Prostate gland (tissue), 2 donors: ENCODE measurements around the gene SLAMF7. TPM values are rescaled to one million over a fixed set of nuclear protein-coding genes. Genes with fewer than 3 reads are reported as not detected.

Experiments used
- DNase-seq: peaks from one replicate; pipeline ENCODE4 v3.0.0-alpha.2; 2019; ENCODE audit warnings: low spot score
- H3K27ac ChIP-seq, 2 donors: fragments of 200-600 bp; sonication (generic); 2 replicates each; pipeline ENCODE4 v1.5.1; 2017 to 2019
- H3K27me3 ChIP-seq: fragments of 200-600 bp; sonication (generic); replicated peaks from 2 replicates; pipeline ENCODE4 v1.5.1; 2019; ENCODE audit not compliant: insufficient read depth
- H3K36me3 ChIP-seq, 2 donors: fragments of 200-600 bp; sonication (generic); 1 replicate in 1 of 2; 2 replicates in 1 of 2; pipeline versions ENCODE4 v1.5.1 to v1.8.1; 2017 to 2019
- H3K4me1 ChIP-seq: fragments of 200-600 bp; sonication (generic); replicated peaks from 2 replicates; pipeline ENCODE4 v1.5.1; 2019
- H3K4me3 ChIP-seq, 2 donors: fragments of 200-600 bp; sonication (generic); 2 replicates each; pipeline ENCODE4 v1.5.1; 2017 to 2019
- H3K9me3 ChIP-seq: fragments of 200-600 bp; sonication (generic); 2 replicates; pipeline ENCODE4 v1.5.1; 2017
- POLR2A ChIP-seq: fragments of 450-650 bp; IDR thresholded peaks from one replicate; pipeline ENCODE4 v1.6.1; 2016; ENCODE audit warnings: antibody characterized with exemption, mild to moderate bottlenecking
- POLR2AphosphoS5 ChIP-seq: sonication (generic); formaldehyde crosslinking; IDR thresholded peaks from one replicate; pipeline ENCODE4 v1.6.1; 2017; ENCODE audit warnings: antibody characterized with exemption
- WGBS: methylation state at CpG from one replicate; pipeline ENCODE4 v1.1.5; 2018; 5-methylcytosine and 5-hydroxymethylcytosine counted together
- intact Hi-C: fragments of 100-400 bp; cut with DNase I; formaldehyde crosslinking; loops from one replicate; pipeline ENCODE4 v1.14.2; 2022
- total RNA-seq, 2 donors: library from RNA; depleted of rRNA; stranded (reverse); fragments of >200 nt; gene quantifications; one replicate each; pipeline ENCODE4 v1.1.0, GENCODE V29; 2016
- TF ChIP-seq, protein P1 (sequence below), 4 experiments: fragments of 200-600 bp in 2 of 4; fragments of 450-650 bp in 2 of 4; sonication (generic) in 2 of 4; IDR thresholded peaks; 1 replicate in 3 of 4; 2 replicates in 1 of 4; pipeline ENCODE4 v1.5.1; 2016 to 2019; ENCODE audit warnings: antibody characterized with exemption in 4 of 4, mild to moderate bottlenecking in 2 of 4, moderate library complexity in 2 of 4

The SLAMF7 gene
- total RNA-seq, 2 donors from 2014 or later: 0.14 to 0.51 TPM

DNA sequence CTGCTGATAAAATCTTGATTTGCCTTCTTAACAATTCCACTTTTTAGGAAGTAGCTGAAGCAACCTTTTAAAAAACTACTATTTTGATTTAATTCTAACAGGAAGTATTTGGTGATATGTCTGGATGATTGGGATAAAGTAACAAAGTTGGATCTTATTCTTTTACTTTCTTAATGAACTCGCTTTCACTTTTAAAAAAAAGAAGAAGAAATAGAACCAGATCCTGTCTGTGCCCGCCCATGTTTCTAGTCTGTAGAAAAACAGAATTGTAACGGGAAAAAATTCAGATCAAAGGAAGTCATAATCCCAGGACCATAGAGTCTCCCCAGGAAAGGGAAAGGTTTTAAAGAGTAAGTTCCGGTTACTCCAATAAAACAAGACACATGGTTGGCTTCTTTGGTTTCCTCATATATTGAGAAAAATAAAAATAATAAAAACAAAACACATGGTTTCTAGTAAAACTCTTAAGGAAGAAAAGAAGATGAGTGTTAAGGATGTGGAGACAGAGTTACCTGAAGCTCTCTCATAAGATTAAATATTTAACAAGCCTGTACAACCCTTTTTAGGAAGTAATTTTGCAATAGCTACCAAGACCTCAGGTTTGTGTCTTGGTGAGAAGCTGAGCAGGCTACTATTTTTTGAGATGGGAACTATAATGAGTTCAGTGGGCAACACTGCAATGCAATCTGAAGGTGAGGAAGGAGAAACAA, 32.4 kb upstream of the SLAMF7 start:
- TF ChIP-seq POLR2AphosphoS5: no peak
- TF ChIP-seq POLR2A: no peak
- TF ChIP-seq, protein P1, sequence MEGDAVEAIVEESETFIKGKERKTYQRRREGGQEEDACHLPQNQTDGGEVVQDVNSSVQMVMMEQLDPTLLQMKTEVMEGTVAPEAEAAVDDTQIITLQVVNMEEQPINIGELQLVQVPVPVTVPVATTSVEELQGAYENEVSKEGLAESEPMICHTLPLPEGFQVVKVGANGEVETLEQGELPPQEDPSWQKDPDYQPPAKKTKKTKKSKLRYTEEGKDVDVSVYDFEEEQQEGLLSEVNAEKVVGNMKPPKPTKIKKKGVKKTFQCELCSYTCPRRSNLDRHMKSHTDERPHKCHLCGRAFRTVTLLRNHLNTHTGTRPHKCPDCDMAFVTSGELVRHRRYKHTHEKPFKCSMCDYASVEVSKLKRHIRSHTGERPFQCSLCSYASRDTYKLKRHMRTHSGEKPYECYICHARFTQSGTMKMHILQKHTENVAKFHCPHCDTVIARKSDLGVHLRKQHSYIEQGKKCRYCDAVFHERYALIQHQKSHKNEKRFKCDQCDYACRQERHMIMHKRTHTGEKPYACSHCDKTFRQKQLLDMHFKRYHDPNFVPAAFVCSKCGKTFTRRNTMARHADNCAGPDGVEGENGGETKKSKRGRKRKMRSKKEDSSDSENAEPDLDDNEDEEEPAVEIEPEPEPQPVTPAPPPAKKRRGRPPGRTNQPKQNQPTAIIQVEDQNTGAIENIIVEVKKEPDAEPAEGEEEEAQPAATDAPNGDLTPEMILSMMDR (IDR thresholded peaks at IDR 0.05): no peak
- Histone ChIP-seq H3K9me3 (no peaks in the 10 kb centered on the region), H3K4me1 (no peaks in the 10 kb centered on the region), H3K27me3 (no peaks in the 10 kb centered on the region), H3K36me3 (no peaks in the 10 kb centered on the region), H3K4me3 (no peak overlapping the region), H3K27ac (no peak overlapping the region)
- no peak for DNase-seq
- intact Hi-C loops: no loop called here
- WGBS: 21% methylated on average over 4 of the region's 4 CpGs

DNA sequence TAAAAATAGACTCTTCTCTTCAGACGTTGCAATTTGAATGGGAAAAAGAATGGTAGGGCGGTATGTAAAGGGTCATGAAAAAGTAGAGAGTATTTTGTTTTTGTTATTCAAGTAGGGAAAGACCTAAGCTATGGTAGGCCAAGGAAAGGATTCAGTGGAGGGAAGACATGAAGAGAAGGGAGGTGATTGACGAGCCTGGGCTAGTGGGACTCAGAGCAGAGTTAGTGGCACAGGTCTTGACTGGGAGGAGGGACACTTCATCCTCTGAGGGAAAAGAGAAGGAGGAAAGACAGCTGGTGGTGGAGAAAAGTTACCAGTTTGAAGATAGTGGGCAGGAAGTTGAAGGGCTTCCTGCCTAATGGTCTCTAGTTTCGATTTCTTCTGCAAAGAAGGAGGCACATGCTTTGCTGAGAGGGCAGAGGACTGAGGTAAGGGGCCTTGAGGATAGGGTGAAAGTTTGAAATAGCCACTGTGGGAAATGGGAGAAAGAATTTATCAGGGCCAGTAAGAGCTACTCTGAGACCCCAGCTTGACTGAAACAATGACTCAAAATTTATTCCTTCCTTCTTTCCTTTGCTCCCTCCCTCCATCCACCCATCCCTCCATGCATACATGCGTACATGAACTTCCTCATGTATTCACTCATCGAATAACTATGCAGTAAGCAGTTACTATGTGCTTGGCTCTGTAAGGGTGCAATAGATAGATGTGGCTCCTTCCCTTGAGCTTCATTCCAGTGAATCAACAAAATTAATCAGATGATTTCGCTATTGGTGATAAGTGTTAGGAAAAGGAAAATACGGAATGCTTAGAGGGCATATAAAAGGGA, 31.6 kb upstream of the SLAMF7 start:
- Histone ChIP-seq H3K36me3 (no peaks in the 10 kb centered on the region), H3K9me3 (no peaks in the 10 kb centered on the region), H3K27ac (no peak overlapping the region), H3K4me1 (no peaks in the 10 kb centered on the region), H3K27me3 (no peaks in the 10 kb centered on the region), H3K4me3 (no peak overlapping the region)
- TF ChIP-seq, protein P1 (IDR thresholded peaks at IDR 0.05): no peak
- no peak for TF ChIP-seq POLR2A
- 84% methylated on average over 8 of the region's 8 CpGs for WGBS
- DNase-seq: no peak
- intact Hi-C loops: no loop called here

DNA sequence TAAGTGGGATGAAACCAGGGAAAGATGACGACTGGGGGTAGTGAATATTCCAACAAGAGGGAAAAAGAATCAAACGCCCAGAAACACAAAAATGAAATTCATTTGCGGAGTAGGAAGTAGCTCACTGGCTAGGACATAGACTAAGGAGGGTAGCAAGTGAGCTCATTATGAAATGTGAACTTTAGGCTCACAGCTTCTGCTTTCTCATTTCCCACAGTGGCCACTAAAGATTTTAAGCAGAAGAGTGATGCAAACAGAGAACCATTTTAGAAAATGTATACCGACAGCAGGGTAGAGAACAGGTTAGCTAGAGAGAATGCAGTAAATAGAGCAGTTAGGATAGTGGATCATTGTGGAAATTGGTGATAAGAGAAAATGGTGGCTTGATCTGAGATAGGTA, 30.9 kb upstream of the SLAMF7 start:
- DNase-seq: no peak
- 86% methylated on average over 4 of the region's 4 CpGs for WGBS
- no peaks in the 10 kb centered on the region for H3K27me3 ChIP-seq
- TF ChIP-seq POLR2A (no peak), POLR2AphosphoS5 (no peak)
- TF ChIP-seq, protein P1 (IDR thresholded peaks at IDR 0.05): no peak
- H3K4me1 ChIP-seq: no peaks in the 10 kb centered on the region
- no peak overlapping the region for H3K27ac ChIP-seq
- no peaks in the 10 kb centered on the region for H3K9me3 ChIP-seq
- intact Hi-C loops: no loop called here
- H3K4me3 ChIP-seq: no peak overlapping the region
- no peaks in the 10 kb centered on the region for H3K36me3 ChIP-seq

DNA sequence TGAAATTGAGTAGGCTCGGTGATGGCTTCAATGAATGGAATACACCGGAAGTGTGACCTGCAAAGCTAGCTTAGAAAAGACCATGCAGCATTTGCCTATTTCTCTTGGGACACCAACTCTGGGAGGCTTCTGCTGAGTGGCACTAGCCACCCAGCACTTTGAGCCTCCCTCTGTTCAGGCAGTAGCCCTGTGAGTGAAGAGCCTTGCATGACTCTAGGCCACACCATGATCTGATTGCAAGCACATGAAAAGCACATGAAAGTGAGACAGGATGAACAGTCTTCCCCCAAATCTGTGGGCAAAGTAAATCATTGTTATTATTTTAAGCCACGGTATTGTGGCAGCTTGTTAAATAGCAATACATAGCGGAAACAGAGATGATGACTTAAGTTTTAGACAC, 30.2 kb upstream of the SLAMF7 start:
- no peak for DNase-seq
- intact Hi-C loops: no loop called here
- 77% methylated on average over 4 of the region's 4 CpGs for WGBS
- Histone ChIP-seq H3K4me3 (no peak overlapping the region), H3K9me3 (no peaks in the 10 kb centered on the region), H3K4me1 (no peaks in the 10 kb centered on the region), H3K36me3 (no peaks in the 10 kb centered on the region), H3K27me3 (no peaks in the 10 kb centered on the region), H3K27ac (no peak overlapping the region)
- TF ChIP-seq POLR2AphosphoS5 (no peak), POLR2A (no peak)
- TF ChIP-seq, protein P1 (IDR thresholded peaks at IDR 0.05): no peak
